H1 (cell line): ENCODE data around the gene FSCN2. TPM values are rescaled to one million over a fixed set of nuclear protein-coding genes. Genes with fewer than 3 reads are reported as not detected.
A peak's percentile ranks its signal among the peaks of the same experiment; 100 is the strongest.

Experiments used
- CTCF ChIA-PET: fragments of 300-600 bp; sonication (Branson Sonifier 250); formaldehyde crosslinking; loops from one replicate; lab custom pipeline; 2021; ENCODE audit not compliant: partially characterized antibody; lab: Charles Lee
- POLR2A ChIA-PET: fragments of 300-600 bp; sonication (Branson Sonifier 250); formaldehyde crosslinking; loops from one replicate; lab custom pipeline; 2021; ENCODE audit warnings: inconsistent platforms; ENCODE audit not compliant: partially characterized antibody; lab: Charles Lee
- DNase-seq, 2 experiments: peaks; one replicate each; pipeline versions ENCODE4 v3.0.0 to v3.0.0-alpha.2; 2010 to 2022; ENCODE audit warnings: low spot score in 2 of 2, low read depth in 1 of 2, mixed read lengths in 1 of 2
- FAIRE-seq: peaks from 2 replicates; lab custom pipeline; 2011; peaks lifted over from hg19 to GRCh38; lab: Jason Lieb, UNC
- H2AFZ ChIP-seq: 2 replicates; pipeline ENCODE4 v1.8.1; 2012; ENCODE audit warnings: low read length, inconsistent platforms
- H2AK5ac ChIP-seq: 2 replicates; pipeline ENCODE4 v1.6.1; 2013; ENCODE audit warnings: low read depth, low read length
- H2BK120ac ChIP-seq: replicated peaks from 2 replicates; pipeline ENCODE3; 2013; ENCODE audit warnings: low read depth, low read length, inconsistent platforms
- H2BK12ac ChIP-seq: 2 replicates; pipeline ENCODE4 v1.6.1; 2013; ENCODE audit warnings: low read depth, low read length
- H2BK15ac ChIP-seq: 2 replicates; pipeline ENCODE4 v1.6.1; 2013; ENCODE audit warnings: low read length
- H2BK20ac ChIP-seq: 2 replicates; pipeline ENCODE4 v1.6.1; 2013; ENCODE audit warnings: low read length
- H2BK5ac ChIP-seq: 2 replicates; pipeline ENCODE4 v1.6.1; 2013; ENCODE audit warnings: low read depth, low read length
- H3K14ac ChIP-seq: 2 replicates; pipeline ENCODE4 v1.6.1; 2013; ENCODE audit warnings: inconsistent platforms; ENCODE audit not compliant: insufficient read length
- H3K18ac ChIP-seq: 2 replicates; pipeline ENCODE4 v1.6.1; 2013; ENCODE audit warnings: low read length; ENCODE audit errors: extremely low read depth
- H3K23ac ChIP-seq: 2 replicates; pipeline ENCODE4 v1.6.1; 2013; ENCODE audit warnings: inconsistent platforms; ENCODE audit not compliant: insufficient read length
- H3K23me2 ChIP-seq: 2 replicates; pipeline ENCODE4 v1.6.1; 2013; ENCODE audit warnings: low read depth, low read length
- H3K27ac ChIP-seq: 2 replicates; pipeline ENCODE4 v1.6.1; 2011; ENCODE audit warnings: low read depth, low read length, inconsistent platforms
- H3K27me3 ChIP-seq, 4 experiments: replicated peaks in 1 of 4; 1 replicate in 1 of 4; 2 replicates in 3 of 4; pipeline versions ENCODE4 v1.6.1 to v1.8.1; 2011 to 2013; ENCODE audit warnings: low read length in 3 of 4, mild to moderate bottlenecking in 3 of 4, inconsistent platforms in 2 of 4, mixed read lengths in 2 of 4, moderate library complexity in 1 of 4; ENCODE audit not compliant: control insufficient read depth in 3 of 4, insufficient read depth in 3 of 4; ENCODE audit errors: extremely low read depth in 1 of 4
- H3K36me3 ChIP-seq, 4 experiments: 2 replicates each; pipeline versions ENCODE4 v1.6.1 to v1.8.1; 2011 to 2013; ENCODE audit warnings: mild to moderate bottlenecking in 4 of 4, low read length in 3 of 4, moderate library complexity in 2 of 4, control low read depth in 1 of 4, inconsistent platforms in 1 of 4; ENCODE audit not compliant: insufficient read depth in 4 of 4, control insufficient read depth in 2 of 4
- H3K4ac ChIP-seq: replicated peaks from 2 replicates; pipeline ENCODE3; 2013; ENCODE audit warnings: low read length, low read depth, mixed read lengths, inconsistent platforms; ENCODE audit not compliant: insufficient read length
- H3K4me1 ChIP-seq, 4 experiments: replicated peaks in 1 of 4; 1 replicate in 1 of 4; 2 replicates in 3 of 4; pipeline versions ENCODE4 v1.6.1 to v1.8.1; 2011 to 2013; ENCODE audit warnings: low read length in 3 of 4, inconsistent platforms in 2 of 4, mixed read lengths in 1 of 4; ENCODE audit not compliant: insufficient read depth in 4 of 4, control insufficient read depth in 3 of 4
- H3K4me2 ChIP-seq, 2 experiments: 2 replicates each; pipeline versions ENCODE4 v1.6.1 to v1.8.1; 2011 to 2013; ENCODE audit warnings: low read depth in 2 of 2, low read length in 2 of 2, control low read depth in 1 of 2, inconsistent platforms in 1 of 2, mild to moderate bottlenecking in 1 of 2; ENCODE audit not compliant: insufficient read depth in 1 of 2
- H3K4me3 ChIP-seq, 4 experiments: fragments of 200-600, 300-600 bp in 1 of 4; sonication (generic), shearing (Covaris generic), sonication (Bioruptor Twin) in 1 of 4; 2 replicates each; pipeline versions ENCODE4 v1.5.1 to v1.8.1; 2011 to 2016; ENCODE audit warnings: low read length in 4 of 4, low read depth in 3 of 4, control low read depth in 2 of 4, inconsistent platforms in 2 of 4, mild to moderate bottlenecking in 2 of 4, mixed read lengths in 1 of 4, moderate library complexity in 1 of 4; ENCODE audit not compliant: insufficient read depth in 2 of 4; ENCODE audit errors: extremely low read depth in 1 of 4
- H3K56ac ChIP-seq: replicated peaks from 2 replicates; pipeline ENCODE3; 2013; ENCODE audit warnings: low read depth, mild to moderate bottlenecking, mixed read lengths, low read length, inconsistent platforms; ENCODE audit not compliant: insufficient read length
- H3K79me1 ChIP-seq: 2 replicates; pipeline ENCODE4 v1.6.1; 2013; ENCODE audit warnings: low read depth, low read length, control low read depth
- H3K79me2 ChIP-seq, 2 experiments: 2 replicates each; pipeline versions ENCODE4 v1.6.1 to v1.8.1; 2012 to 2013; ENCODE audit warnings: low read length in 2 of 2, mild to moderate bottlenecking in 2 of 2, inconsistent platforms in 1 of 2; ENCODE audit not compliant: insufficient read depth in 2 of 2, control insufficient read depth in 1 of 2
- H3K9ac ChIP-seq, 4 experiments: replicated peaks in 1 of 4; 1 replicate in 1 of 4; 2 replicates in 3 of 4; pipeline versions ENCODE4 v1.6.1 to v1.8.1; 2011 to 2013; ENCODE audit warnings: low read depth in 3 of 4, low read length in 3 of 4, control low read depth in 2 of 4, mild to moderate bottlenecking in 2 of 4, moderate library complexity in 2 of 4, inconsistent platforms in 1 of 4; ENCODE audit errors: extremely low read depth in 1 of 4
- H3K9me3 ChIP-seq, 2 experiments: 2 replicates each; pipeline versions ENCODE4 v1.6.1 to v1.8.1; 2012 to 2013; ENCODE audit warnings: mild to moderate bottlenecking in 2 of 2, moderate library complexity in 2 of 2, control low read depth in 1 of 2, inconsistent platforms in 1 of 2, low read depth in 1 of 2, low read length in 1 of 2, mixed read lengths in 1 of 2; ENCODE audit not compliant: insufficient read depth in 2 of 2
- H4K20me1 ChIP-seq, 2 experiments: replicated peaks in 1 of 2; 2 replicates each; pipeline versions ENCODE3 to v1.8.1; 2011 to 2013; ENCODE audit warnings: inconsistent platforms in 2 of 2, low read length in 2 of 2, mild to moderate bottlenecking in 1 of 2; ENCODE audit not compliant: insufficient read depth in 2 of 2, control insufficient read depth in 1 of 2
- H4K5ac ChIP-seq: 2 replicates; pipeline ENCODE4 v1.6.1; 2013; ENCODE audit warnings: low read length, low read depth, mixed read lengths, inconsistent platforms; ENCODE audit not compliant: insufficient read length
- H4K8ac ChIP-seq: 2 replicates; pipeline ENCODE4 v1.8.0; 2013; ENCODE audit warnings: mild to moderate bottlenecking, moderate library complexity, low read length, inconsistent platforms; ENCODE audit not compliant: insufficient read depth; ENCODE audit errors: extremely low read depth
- H4K91ac ChIP-seq: replicated peaks from 2 replicates; pipeline ENCODE3; 2013; ENCODE audit warnings: low read length, mixed read lengths, inconsistent platforms; ENCODE audit not compliant: insufficient read length
- BRCA1 ChIP-seq: IDR thresholded peaks from 2 replicates; pipeline ENCODE4 v1.6.1; 2012; ENCODE audit warnings: low read depth, low read length, improper control_type of control experiment
- GTF2F1 ChIP-seq: IDR thresholded peaks from 2 replicates; pipeline ENCODE4 v1.6.1; 2012; ENCODE audit warnings: low read depth, low read length, improper control_type of control experiment, borderline replicate concordance
- HDAC2 ChIP-seq, 2 experiments: fragments of 300-600 bp in 1 of 2; sonication (generic) in 1 of 2; IDR thresholded peaks; 2 replicates each; pipeline ENCODE4 v1.6.1; 2011 to 2012; ENCODE audit warnings: low read depth in 2 of 2, low read length in 2 of 2, mild to moderate bottlenecking in 2 of 2, moderate library complexity in 2 of 2, borderline replicate concordance in 1 of 2, inconsistent platforms in 1 of 2
- KDM1A ChIP-seq: fragments of 200-600, 300-600 bp; sonication (generic); IDR thresholded peaks from 2 replicates; pipeline ENCODE4 v1.7.1; 2016; ENCODE audit warnings: mild to moderate bottlenecking, low read length, borderline replicate concordance
- KDM4A ChIP-seq: IDR thresholded peaks from one replicate; pipeline ENCODE4 v1.7.1; 2012; ENCODE audit warnings: low read depth, mild to moderate bottlenecking, moderate library complexity, low read length, inconsistent platforms; ENCODE audit not compliant: severe bottlenecking
- SP4 ChIP-seq: IDR thresholded peaks from 2 replicates; pipeline ENCODE4 v1.6.1; 2012; ENCODE audit warnings: low read length, inconsistent platforms
- TAF1 ChIP-seq: IDR thresholded peaks from 2 replicates; pipeline ENCODE4 v1.6.1; 2011; ENCODE audit warnings: mild to moderate bottlenecking, low read depth, low read length
- WGBS, 2 experiments: shearing (Covaris generic) in 1 of 2; methylation state at CpG; one replicate each; pipeline versions ENCODE4 v1.1.6 to v1.1.7; 2013 to 2015; ENCODE audit warnings: low lambda C conversion rate in 2 of 2, mixed read lengths in 2 of 2, inconsistent platforms in 1 of 2, low coverage in 1 of 2, missing lambda C conversion rate in 1 of 2; ENCODE audit not compliant: insufficient replicate concordance in 2 of 2, insufficient coverage in 1 of 2, insufficient read length in 1 of 2; ENCODE audit errors: extremely low coverage in 1 of 2, missing lambda C conversion rate in 1 of 2; 5-methylcytosine and 5-hydroxymethylcytosine counted together
- polyA plus RNA-seq, 7 experiments: library from polyadenylated mRNA; depleted of rRNA in 3 of 7; stranded (reverse) in 5 of 7; unstranded in 2 of 7; fragments of >200 nt in 5 of 7; fragments of 200-250 nt in 2 of 7; gene quantifications; 1 replicate in 5 of 7; 2 replicates in 1 of 7; 4 replicates in 1 of 7; pipeline versions ENCODE4 v1.2.1 to v1.2.3, GENCODE V29; 2011 to 2013; ENCODE audit warnings: missing spikeins in 2 of 7, mixed read lengths in 2 of 7
- total RNA-seq: library from RNA; stranded (reverse); fragmentation: NEBNext Ultra II Directional; extraction: Animal tissue kit (Norgen Biotek cat#: 25700); gene quantifications from 2 replicates; pipeline ENCODE4 v1.2.1, GENCODE V29; 2021
- TF ChIP-seq, protein P1 (sequence below): IDR thresholded peaks from 2 replicates; pipeline ENCODE4 v1.6.1; 2012; ENCODE audit warnings: inconsistent platforms

Gene FSCN2
- total and polyA plus RNA-seq, 2 of the 8 experiments (the other 6 are each of a cell fraction or from before 2014, with no cell fraction given), result 0.18 to 0.30 TPM

DNA sequence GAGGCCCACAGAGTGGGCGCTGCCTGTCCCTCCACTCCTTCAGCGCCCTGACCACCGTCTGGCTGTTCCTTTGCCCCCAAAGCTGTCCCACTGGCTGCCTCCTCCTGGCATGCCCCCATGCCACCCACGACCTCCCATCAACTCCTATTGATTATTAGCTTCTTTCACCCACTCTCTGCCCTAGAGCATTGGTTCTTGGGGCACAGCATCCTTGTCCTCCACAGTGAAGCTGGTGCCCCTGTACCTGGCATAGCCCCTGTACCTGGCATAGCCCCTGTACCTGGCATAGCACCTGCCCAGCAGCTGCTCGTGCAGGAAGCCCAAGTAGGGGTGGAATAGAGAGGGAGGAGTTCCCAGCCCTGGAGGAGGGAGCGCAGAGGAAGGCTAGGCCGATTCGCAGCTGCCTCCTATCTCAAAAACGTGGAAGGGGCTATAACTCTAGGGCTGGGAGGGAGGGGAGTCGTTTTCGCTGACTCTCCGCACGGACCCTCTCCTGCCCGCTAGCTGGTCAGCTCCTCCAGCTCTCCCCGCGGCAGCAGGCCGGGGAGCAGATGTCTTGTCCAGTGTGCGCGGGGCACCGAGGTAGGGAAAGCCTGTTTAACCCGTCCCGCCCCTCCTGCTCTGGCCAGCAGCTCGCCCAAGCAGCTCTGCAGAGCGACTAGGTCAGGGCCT lies 9.9 kb upstream of the FSCN2 start:
- Histone ChIP-seq H2BK12ac (peak overlapping the region; percentile 39; the same call in 1 of the 2 replicates), H2BK120ac (no peak overlapping the region), H2BK5ac (no peak overlapping the region), H2AK5ac (0 out of 2 replicates have a peak overlapping the region, but pooled peaks have one; percentile 65), H3K56ac (peak overlapping the region; percentile 30), H3K4ac (peak overlapping the region; percentile 91), H3K4me1 (peaks cover 0 to 51% (median 27%) of the 10 kb centered on the region in 4 experiments; a peak in 6 of 7 replicates), H3K79me1 (0 out of 2 replicates have a peak, but pooled peaks cover 5% of the 10 kb centered on the region), H3K23ac (no peak overlapping the region), H3K9me3 (no peaks in the 10 kb centered on the region), H3K79me2 (peaks cover 0 to 13% of the 10 kb centered on the region in 2 experiments; a peak in 2 of 4 replicates), H3K4me2 (peak overlapping the region; percentile 74 to 95), H2AFZ (no peak overlapping the region), H4K5ac (no peak overlapping the region), H4K20me1 (peaks cover 2 to 9% of the 10 kb centered on the region in 2 experiments), H4K91ac (peak overlapping the region; percentile 65), H2BK20ac (no peak overlapping the region), H2BK15ac (peak overlapping the region; percentile 46; the same call in 1 of the 2 replicates), H3K4me3 (peak overlapping the region; percentile 43 to 73 (median 46); a peak in 6 of 8 replicates), H3K14ac (no peak overlapping the region), H3K27ac (no peak overlapping the region), H3K9ac (no peak overlapping the region), H3K18ac (0 out of 2 replicates have a peak overlapping the region, but pooled peaks have one; percentile 71), H3K27me3 (peaks cover 0 to 43% (median 27%) of the 10 kb centered on the region in 4 experiments; a peak in 5 of 7 replicates), H3K23me2 (peaks cover 21% of the 10 kb centered on the region; the same call in 1 of the 2 replicates), H4K8ac (peak overlapping the region; percentile 76), H3K36me3 (no peaks in the 10 kb centered on the region)
- WGBS, 2 experiments, result 25% methylated on average over 24 of the region's 24 CpGs; no CpG with 5 or more reads in 1 of the 2 experiments
- DNase-seq, result peak in 1 of 2 experiments; percentile 58
- TF ChIP-seq TAF1, result 0 out of 2 replicates have a peak, but pooled peaks have one; percentile 6
- no peak for TF ChIP-seq SP4
- TF ChIP-seq KDM4A, result no peak
- no peak for TF ChIP-seq KDM1A
- TF ChIP-seq, protein P1, sequence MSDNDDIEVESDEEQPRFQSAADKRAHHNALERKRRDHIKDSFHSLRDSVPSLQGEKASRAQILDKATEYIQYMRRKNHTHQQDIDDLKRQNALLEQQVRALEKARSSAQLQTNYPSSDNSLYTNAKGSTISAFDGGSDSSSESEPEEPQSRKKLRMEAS, result no peak
- no peak for TF ChIP-seq BRCA1
- TF ChIP-seq HDAC2 (IDR thresholded peaks at IDR 0.05; ENCODE audit: borderline replicate concordance in 1 of 2, low read depth in 2 of 2, low read length in 2 of 2), result no peak
- TF ChIP-seq GTF2F1, result no peak
- no peak for FAIRE-seq
- POLR2A ChIA-PET, result interaction anchor here (0.7 to 30.5 kb wide), 11 partner anchors 11 to 271 kb away, joined by 3 to 1004 read pairs (median 6); partner anchors contain the start of genes ACTG1, FAAP100 and FSCN2
- CTCF ChIA-PET, result interaction anchor here (0.6 to 5.2 kb wide), 21 partner anchors 10 to 376 kb away, joined by 3 to 33 read pairs (median 3); partner anchors contain the start of gene BAHCC1
